Measurements from ENCODE around the gene TIRAP.
"Not testable (repeated sequence)": the region's sequence is repeated elsewhere in the genome, so short reads cannot be mapped to it uniquely, and the experiment has no call there.

The TIRAP gene

GRCh38 chr11:126282736-126283591 lies at the start of gene TIRAP:
Gene TIRAP, plus strand, starts transcription at chr11:126283093. Its CDS starts 7,802 bp downstream, at chr11:126290895.
- peak; percentile 64 for DNase-seq

DNA sequence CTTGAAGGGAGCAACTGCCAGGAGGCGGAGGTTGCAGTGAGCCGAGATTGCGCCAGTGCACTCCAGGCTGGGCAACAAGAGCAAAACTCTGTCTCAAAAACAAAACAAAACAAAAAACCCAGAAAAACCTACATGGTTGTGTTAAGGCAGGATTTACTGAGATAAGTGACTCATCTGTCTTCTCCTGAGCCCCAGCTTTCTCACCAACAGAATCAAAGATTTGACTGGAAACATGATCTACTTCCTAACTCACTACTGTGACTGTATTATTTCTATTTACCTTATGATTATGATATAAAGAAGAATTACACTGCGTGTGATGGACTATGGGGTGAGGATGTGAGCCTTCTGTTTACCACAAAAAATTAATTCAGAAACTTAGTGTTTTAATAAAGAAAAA lies 49.5 kb upstream of the TIRAP start:
- no peak for DNase-seq

GRCh38 chr11:126246636-126247035 lies 36.3 kb upstream of the TIRAP start:
- DNase-seq, result no peak

- no peak for DNase-seq
These were observed 29.6 kb upstream of the TIRAP start for GRCh38 chr11:126253265-126253664.

DNA sequence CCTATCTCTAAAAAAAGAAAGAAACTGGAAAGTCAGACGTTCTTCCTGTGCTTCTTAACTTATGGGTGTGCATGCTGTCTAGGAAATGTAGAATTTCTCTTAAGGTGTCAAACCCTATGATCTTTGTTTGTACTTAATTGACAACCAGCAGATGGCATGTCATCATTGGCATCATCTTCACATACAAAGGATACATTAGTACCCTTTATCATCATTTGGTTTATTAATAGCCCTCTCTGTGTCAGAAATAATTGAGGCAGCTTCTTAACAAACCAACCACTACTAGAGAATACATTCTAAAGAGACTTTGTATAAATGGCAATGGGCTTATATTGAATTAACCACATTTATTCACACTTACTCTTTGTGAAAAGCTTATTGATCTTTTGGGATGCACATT lies 28.1 kb upstream of the TIRAP start:
- DNase-seq, result no peak

DNA sequence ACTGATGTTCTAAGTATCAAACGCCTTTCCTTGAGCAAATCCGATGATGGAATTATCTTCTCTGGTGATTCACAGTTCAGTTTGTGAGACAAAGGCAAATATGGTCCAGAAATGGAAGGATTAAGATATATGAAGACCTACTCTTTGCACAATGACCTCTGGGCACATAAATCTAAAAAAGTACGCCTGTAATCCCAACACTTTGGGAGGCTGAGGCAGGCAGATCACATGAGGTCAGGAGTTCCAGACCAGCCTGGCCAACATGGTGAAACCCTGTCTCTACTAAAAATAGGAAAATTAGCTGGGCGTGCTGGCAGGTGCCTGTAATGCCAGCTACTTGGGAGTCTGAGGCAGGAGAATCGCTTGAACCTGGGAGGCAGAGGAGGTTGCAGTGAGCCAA lies 27.4 kb upstream of the TIRAP start:
- not testable (repeated sequence) for DNase-seq

DNA sequence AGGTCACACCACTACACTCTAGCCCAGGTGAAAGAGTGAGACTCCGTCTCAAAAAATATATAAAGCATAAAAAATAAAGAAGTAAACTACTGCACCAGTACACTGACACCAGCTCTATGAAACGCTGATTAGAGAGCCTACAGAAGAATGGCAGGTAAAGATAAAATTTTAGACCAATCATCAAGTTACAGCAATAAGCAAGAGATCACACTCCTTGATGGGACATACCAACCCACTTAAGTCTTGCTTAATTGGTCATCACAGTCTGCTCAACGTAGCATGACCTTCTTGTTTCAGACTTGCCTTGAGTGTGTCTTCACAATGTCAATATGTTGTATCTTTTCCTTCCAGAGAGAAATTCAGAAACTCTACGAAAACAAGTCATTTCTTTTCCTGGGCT lies 26.7 kb upstream of the TIRAP start:
- no peak for DNase-seq

DNA sequence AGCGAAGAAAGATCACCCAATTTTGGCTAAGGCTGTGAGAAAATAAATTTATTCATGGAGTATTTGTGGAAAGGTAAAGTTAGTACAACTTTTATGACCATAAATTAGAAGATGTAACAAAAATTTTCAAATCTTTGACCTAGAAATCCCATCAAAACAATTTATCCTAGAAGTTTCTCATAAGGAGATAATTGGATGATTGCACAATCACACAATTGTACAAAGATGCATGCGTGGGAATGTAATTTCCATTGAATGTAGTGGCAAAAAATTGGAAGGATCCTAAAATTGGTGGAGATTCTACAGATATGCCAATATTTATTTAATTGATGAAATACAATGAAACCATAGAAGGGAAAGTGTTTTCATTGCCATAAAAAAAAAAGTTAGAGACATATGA lies 25.7 kb upstream of the TIRAP start:
- DNase-seq, result no peak

DNA sequence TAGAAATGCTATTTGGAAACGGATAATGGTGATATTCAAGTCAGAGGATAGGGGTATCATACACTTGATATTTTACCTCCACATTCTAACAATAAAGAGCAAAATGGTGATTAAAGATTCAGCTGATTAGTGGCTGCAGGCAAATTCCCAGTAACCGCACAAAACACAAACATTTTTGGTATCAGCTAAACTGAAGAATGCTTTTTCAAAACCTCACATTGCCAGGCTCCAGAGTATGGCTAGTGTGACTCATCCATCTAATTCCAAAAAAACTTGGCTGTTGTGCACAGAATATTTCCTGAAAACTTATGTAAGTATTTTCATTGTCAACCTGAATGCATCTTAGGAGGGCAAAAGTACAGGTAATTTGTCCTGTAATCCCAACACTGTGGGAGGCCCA lies 25.1 kb upstream of the TIRAP start:
- no peak for DNase-seq

- no peak for DNase-seq
These were observed 20.7 kb upstream of the TIRAP start for GRCh38 chr11:126262216-126262615.

DNA sequence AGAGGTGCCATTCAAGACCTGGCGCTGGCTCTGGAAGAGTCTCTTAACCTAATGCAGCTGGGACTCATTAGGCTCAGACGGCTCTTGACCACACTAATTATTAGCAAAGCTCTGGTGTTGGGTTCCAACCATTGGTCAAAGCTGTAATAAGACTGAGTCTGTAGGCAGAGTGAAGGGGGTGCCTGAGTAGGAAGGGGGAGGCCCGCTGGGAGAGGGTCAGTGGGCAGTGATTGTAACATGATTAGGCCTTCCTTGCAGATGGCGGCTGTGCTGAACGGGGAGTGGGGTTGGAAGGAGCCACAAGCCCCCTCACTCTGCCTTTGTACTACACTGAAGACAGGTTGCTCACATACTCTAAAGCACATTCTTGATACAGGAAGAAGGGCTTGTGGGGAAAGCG lies 19.4 kb upstream of the TIRAP start:
- no peak for DNase-seq

GRCh38 chr11:126265811-126266210 lies 17.1 kb upstream of the TIRAP start:
- no peak for DNase-seq

DNA sequence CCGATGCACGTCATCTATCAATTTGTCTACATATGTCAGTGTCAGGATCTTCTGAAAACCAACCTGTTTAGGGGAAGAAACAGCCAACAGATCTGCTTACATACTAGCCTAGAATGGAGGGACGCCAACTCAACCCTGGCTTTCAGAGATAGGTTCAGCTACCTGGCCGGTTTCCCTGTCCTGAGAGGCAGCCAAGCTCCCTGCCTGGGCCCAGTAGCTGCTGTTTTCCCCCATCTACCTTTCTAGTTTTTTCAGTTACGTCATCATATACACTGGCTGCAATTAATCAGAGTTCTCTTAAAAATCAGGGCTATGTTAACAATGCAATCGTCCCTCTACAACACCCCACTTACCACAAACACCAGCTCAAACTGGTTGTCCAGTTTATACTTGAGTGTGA lies 15.2 kb upstream of the TIRAP start:
- DNase-seq, result no peak

DNA sequence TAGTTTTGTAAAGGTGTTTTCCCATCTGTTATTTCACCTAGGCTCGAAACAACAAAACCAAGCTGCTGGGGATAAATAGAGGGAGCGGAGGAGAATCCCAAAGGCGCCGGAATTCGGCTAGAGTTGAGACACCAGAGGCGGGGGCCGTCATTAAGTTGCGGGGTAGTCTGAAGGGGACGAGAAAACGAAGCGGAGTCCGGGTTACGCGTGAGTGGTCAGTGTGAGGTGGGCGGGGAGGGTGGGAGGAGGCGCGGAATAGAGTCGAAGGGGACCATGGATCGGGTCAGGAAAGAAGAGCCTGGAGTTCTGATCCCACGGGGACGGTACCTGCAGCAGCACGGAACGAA lies 14.6 kb upstream of the TIRAP start:
- no peak for DNase-seq

- DNase-seq, result peak; percentile 100
These were observed 13.9 kb upstream of the TIRAP start, which contains the start of the genes FOXRED1 and SRPRA for GRCh38 chr11:126268708-126269579. Gene FOXRED1, plus strand, starts transcription at chr11:126269154. Its CDS starts 53 bp downstream, at chr11:126269207. Gene SRPRA, minus strand, starts transcription at chr11:126268895. Its CDS starts 91 bp downstream, at chr11:126268804.

DNA sequence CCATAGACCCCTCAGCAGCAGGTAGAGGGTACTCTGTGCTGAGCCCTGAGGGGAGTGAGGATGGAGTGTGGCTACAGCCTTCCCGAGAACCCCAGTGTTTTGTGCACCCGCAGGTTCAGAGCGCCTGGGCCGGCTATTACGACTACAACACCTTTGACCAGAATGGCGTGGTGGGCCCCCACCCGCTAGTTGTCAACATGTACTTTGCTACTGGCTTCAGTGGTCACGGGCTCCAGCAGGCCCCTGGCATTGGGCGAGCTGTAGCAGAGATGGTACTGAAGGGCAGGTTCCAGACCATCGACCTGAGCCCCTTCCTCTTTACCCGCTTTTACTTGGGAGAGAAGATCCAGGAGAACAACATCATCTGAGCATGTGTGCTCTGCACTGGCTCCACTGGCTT lies 5.6 kb upstream of the TIRAP start:
- no peak for DNase-seq

GRCh38 chr11:126277780-126278179 lies 5.1 kb upstream of the TIRAP start:
- no peak for DNase-seq

GRCh38 chr11:126279191-126279590 lies 3.7 kb upstream of the TIRAP start:
- no peak for DNase-seq

DNA sequence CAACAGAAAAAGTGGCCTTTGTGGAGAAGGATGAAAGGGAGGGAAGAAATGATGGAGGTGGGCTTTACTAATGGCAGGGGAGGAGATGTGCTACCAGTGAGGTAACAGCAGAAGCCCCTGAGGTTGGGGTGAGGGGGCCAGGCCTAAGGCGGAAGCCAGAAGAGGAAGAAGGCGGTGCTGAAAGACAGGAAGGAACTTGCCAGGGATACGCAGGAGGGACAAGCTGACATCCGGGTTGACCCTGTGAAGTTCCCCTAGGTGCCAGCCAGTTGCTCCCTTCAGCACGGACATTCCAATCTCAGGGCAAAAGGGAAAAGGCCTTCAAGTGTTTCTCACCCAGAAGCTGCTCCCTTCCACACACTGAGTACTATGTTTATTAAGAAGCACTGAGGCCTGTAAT lies 2.3 kb upstream of the TIRAP start:
- DNase-seq, result no peak

- DNase-seq, result no peak
These were observed 1.6 kb upstream of the TIRAP start for GRCh38 chr11:126281245-126281644.

DNA sequence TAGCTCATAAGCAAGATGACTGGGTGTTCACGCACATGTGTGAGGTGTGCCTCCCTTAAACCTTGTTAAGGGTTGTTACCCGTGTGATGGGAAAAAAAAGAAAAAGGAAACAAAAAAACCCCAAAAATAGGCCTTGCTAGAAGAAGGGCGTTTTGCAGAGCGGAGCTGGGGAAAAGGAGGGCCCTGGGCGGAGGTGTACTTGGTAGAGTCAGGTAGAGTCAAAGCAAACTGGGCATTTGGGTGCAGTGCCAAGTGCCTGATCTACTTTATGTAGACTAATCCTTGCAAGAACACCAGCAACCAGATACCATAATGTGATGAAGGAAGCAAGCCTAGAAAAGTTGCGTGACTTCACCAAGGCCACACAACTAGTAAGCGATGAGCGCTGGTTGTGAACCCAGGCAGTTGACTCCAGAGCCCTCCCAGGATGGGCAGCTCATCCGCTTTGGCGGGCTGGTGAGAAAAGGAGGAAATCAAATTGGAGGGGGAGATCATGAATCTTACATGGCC lies 1.2 kb upstream of the TIRAP start:
- no peak for DNase-seq

DNA sequence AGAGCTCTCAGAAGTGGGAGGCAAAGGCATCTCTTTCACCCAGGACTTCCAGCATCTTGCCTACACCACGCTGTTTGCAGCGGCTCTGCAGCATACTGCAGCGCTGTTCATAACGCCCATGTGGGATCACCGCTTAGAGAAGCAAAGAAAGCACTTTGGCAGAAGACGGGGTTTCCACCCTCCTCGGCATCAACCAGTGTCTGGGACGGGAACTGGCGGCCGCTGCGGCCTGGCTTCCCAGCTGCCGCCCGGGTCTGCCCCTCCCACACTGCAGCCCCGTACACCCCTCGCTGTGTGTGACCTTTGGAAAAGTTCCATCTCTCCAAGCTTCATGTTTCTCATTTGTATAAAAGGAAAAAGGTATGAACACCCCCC lies 545 bp upstream of the TIRAP start:
- peak; percentile 30 for DNase-seq

DNA sequence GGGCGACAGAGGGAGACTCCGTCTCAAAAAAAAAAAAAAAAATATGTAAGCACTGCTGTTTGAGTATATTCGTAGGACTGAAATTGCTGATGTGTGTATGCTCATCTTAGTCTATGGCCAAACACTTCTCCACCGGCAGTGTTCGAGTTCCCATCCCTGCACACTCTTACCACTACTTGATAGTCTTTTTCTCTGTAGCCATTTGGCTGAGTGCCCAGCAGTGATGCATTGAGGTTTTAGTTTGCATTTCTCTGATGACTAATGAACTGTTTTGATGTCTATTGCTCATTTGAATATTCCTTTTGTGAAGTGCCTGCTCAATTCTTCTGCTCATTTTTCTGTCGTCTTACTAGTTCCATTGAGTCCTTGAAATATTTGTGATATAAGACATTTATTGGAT lies 1.9 kb downstream of the TIRAP start:
- peak; percentile 70 for DNase-seq

DNA sequence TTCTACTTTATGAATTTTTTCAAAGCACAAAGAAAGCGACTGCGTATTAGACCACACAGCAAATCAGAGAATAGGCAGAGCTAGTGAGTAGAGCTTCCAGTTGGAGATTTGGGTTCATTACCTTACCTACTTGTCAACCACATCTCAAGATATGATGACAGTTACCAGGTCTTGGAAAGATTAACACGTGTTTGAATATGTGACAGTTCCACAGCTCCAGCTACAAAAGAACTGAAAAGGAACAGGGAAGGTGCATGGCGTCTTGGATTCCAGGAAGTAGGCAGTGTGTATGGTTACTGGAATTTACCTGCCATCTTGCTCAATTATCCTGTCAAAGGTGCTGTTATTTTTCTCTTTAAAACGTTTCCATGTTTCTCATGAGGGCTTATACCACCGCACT lies 5.3 kb downstream of the TIRAP start:
- DNase-seq, result no peak

All from activated effector memory CD4-positive, alpha-beta T cell treated with Interleukin-2 at 50 U/mL for 16 hours (primary cell).